ENCODE measurements around the gene C11orf21.

Gene C11orf21

DNA sequence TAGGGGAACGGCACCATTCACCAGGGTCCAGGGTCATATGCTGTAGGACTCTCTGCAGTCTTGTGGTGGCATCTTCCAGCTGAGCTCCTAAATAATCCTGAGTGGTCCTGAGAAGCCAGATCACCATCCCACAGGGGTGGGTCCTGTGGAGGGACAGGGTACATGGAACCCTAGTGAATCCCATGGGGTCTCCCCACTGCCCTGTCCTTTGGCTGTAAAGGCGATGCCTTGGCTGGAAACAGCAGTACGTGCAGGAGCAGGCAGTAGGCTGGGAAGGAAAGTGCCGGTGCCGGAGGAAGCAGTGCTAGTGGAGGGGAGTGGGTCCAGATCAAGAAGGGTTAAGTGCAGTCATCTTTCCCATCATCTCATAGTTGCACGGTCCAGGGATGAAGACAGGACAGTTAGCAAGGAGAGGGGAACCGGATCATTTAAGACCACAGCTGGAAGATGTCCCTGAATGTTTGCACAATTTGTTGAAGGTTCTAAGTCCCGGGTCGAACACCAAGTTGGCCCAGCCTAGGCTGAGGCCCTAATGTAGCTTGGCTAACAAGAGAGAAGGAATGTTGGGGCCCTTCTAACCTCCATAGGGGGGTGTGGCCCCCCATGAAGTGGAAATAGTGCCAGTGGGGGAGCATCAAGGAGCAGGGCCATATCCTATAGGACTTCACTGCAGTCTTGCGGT lies 18.2 kb upstream of the C11orf21 start:
- peak in 1 of 2 donors; percentile 53 for DNase-seq
- peaks cover 0 to 9% (median 7%) of the 10 kb centered on the region in 4 donors for H3K4me1 ChIP-seq
- no peaks in the 10 kb centered on the region for H3K27me3 ChIP-seq
- H3K9me3 ChIP-seq, result peaks cover 0 to 4% (median 0%) of the 10 kb centered on the region in 3 donors
- H3K4me3 ChIP-seq, result no peak overlapping the region
- TF ChIP-seq, protein P1, sequence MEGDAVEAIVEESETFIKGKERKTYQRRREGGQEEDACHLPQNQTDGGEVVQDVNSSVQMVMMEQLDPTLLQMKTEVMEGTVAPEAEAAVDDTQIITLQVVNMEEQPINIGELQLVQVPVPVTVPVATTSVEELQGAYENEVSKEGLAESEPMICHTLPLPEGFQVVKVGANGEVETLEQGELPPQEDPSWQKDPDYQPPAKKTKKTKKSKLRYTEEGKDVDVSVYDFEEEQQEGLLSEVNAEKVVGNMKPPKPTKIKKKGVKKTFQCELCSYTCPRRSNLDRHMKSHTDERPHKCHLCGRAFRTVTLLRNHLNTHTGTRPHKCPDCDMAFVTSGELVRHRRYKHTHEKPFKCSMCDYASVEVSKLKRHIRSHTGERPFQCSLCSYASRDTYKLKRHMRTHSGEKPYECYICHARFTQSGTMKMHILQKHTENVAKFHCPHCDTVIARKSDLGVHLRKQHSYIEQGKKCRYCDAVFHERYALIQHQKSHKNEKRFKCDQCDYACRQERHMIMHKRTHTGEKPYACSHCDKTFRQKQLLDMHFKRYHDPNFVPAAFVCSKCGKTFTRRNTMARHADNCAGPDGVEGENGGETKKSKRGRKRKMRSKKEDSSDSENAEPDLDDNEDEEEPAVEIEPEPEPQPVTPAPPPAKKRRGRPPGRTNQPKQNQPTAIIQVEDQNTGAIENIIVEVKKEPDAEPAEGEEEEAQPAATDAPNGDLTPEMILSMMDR (IDR thresholded peaks at IDR 0.05), result no peak
- H3K36me3 ChIP-seq, result no peaks in the 10 kb centered on the region
- no peak overlapping the region for H3K27ac ChIP-seq
- intact Hi-C loops (cut with DNase I; ENCODE audit: low total_unique reads), result loop anchor here (10.0 kb wide), 1 partner anchor 455 kb away; no protein-coding TSS in a partner anchor

DNA sequence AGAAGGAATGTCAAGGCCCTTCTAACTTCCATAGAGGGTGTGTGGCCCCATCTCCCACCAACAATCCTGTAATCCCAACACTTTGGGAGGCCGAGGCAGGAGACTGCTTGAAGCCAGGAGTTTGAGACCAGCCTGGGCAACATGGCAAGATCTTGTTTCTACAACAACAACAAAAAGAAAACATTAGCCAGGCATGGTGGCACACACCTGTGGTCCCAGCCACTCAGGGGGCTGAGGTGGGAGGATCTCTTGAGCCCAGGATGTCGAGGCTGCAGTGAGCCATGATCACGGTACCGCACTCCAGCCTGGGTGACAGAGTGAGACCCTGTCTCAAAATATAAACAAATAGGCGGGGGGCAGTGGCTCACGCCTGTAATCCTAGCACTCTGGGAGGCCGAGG lies 17.0 kb upstream of the C11orf21 start:
- Histone ChIP-seq H3K4me1 (peaks cover 0 to 20% (median 16%) of the 10 kb centered on the region in 4 donors), H3K36me3 (no peaks in the 10 kb centered on the region), H3K27ac (no peak overlapping the region), H3K27me3 (no peaks in the 10 kb centered on the region), H3K9me3 (peaks cover 0 to 4% (median 0%) of the 10 kb centered on the region in 3 donors), H3K4me3 (no peak overlapping the region)
- intact Hi-C loops (cut with DNase I; ENCODE audit: low total_unique reads), result loop anchor here (10.0 kb wide), 1 partner anchor 456 kb away; no protein-coding TSS in a partner anchor
- DNase-seq, result no peak
- TF ChIP-seq, protein P1 (IDR thresholded peaks at IDR 0.05), result no peak

DNA sequence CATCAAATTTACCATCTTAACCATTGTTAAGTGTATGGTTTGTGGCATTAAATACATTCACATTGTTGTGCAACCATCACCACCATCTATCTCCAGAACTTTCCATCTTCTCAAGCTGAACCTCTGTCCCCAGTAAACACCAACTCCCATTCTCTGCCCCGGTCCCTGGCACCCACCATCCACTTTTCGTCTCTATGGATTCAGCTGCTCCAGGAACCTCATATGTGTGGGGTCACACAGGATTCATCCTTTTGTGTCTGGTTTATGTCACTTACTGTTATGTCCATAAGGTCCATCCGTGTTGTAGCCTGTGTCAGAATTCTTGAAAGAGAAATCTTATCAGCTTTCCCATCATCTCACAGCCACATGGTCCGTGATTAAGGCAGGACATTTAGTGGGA lies 16.4 kb upstream of the C11orf21 start:
- H3K27me3 ChIP-seq, result no peaks in the 10 kb centered on the region
- H3K4me3 ChIP-seq, result no peak overlapping the region
- TF ChIP-seq, protein P1 (IDR thresholded peaks at IDR 0.05), result no peak
- peaks cover 0 to 23% (median 16%) of the 10 kb centered on the region in 4 donors for H3K4me1 ChIP-seq
- H3K36me3 ChIP-seq, result no peaks in the 10 kb centered on the region
- intact Hi-C loops (cut with DNase I; ENCODE audit: low total_unique reads), result loop anchor here (10.0 kb wide), 1 partner anchor 457 kb away; no protein-coding TSS in a partner anchor
- H3K9me3 ChIP-seq, result peaks cover 0 to 4% (median 0%) of the 10 kb centered on the region in 3 donors
- no peak overlapping the region for H3K27ac ChIP-seq
- no peak for DNase-seq

DNA sequence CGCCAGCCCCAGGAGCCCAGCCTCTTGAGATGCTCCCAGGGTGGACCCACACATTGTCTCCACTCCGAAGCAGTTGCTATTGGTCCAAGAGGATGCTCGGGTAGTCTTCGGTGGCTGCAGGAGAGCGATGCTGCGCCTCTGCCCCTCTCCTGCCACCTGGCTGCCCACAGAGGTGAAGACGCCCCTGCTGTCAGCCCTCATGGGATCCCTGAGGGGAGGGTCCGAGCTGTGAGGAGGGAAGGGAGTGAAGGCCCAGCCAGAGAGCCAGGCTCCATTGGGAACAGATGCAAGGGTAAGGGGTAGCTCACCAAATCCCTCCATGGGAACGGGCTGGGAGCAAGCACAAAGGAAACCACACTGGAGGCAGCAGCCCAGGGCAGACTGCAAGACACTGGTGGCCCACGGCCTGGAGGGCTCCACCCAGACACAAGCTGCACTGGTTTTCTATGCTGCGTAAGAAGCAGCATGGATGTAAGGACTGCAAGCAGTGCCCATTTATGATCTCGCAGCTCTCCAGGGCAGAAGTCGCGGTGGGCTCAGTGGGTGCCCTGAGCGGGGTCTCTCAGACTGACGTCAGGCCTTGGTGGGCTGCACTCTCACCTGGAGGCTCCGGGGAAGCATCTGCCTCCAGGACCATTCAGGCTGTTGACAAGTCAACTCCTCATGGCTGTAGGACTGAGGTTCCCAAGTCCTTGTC lies 15.8 kb upstream of the C11orf21 start:
- H3K36me3 ChIP-seq, result no peaks in the 10 kb centered on the region
- H3K4me1 ChIP-seq, result peaks cover 0 to 26% (median 18%) of the 10 kb centered on the region in 4 donors
- intact Hi-C loops (cut with DNase I; ENCODE audit: low total_unique reads), result loop anchor here (10.0 kb wide), 1 partner anchor 457 kb away; no protein-coding TSS in a partner anchor
- no peak overlapping the region for H3K4me3 ChIP-seq
- H3K27ac ChIP-seq, result no peak overlapping the region
- peaks cover 0 to 4% (median 0%) of the 10 kb centered on the region in 3 donors for H3K9me3 ChIP-seq
- no peak for DNase-seq
- TF ChIP-seq, protein P1 (IDR thresholded peaks at IDR 0.05), result no peak
- no peaks in the 10 kb centered on the region for H3K27me3 ChIP-seq

DNA sequence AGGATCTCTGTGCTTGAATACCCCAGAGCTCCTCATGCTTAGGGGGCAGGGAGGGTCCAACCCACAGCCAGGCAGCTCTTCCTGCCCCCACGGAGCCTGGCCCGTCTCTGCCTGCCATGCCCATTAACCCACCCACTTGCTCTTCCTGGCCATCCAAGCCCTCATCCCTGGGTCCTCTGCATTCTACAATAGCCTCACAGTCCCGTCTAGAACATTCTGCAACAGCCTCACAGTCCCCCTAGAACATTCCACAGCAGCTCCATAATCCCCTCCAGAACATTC lies 15.2 kb upstream of the C11orf21 start:
- Histone ChIP-seq H3K27ac (no peak overlapping the region), H3K27me3 (no peaks in the 10 kb centered on the region), H3K9me3 (peaks cover 0 to 4% (median 0%) of the 10 kb centered on the region in 3 donors), H3K4me1 (peaks cover 0 to 32% (median 24%) of the 10 kb centered on the region in 4 donors), H3K36me3 (no peaks in the 10 kb centered on the region), H3K4me3 (no peak overlapping the region)
- no peak for DNase-seq
- TF ChIP-seq, protein P1 (IDR thresholded peaks at IDR 0.05), result no peak
- intact Hi-C loops (cut with DNase I; ENCODE audit: low total_unique reads), result loop anchor here (10.0 kb wide), 1 partner anchor 458 kb away; no protein-coding TSS in a partner anchor
